AG04449 (cell line): ENCODE data around the gene GNB5.
"Not testable (repeated sequence)": the region's sequence is repeated elsewhere in the genome, so short reads cannot be mapped to it uniquely, and the experiment has no call there.

Experiments
- CTCF ChIA-PET: fragments of 350-600 bp; formaldehyde crosslinking; extraction: SDS; loops from one replicate; lab custom pipeline; 2021; ENCODE audit warnings: antibody characterized with exemption; lab: Yijun Ruan, JAX
- POLR2A ChIA-PET: fragments of 400-600, 350-600 bp; formaldehyde crosslinking; extraction: SDS; loops from one replicate; lab custom pipeline; 2020; ENCODE audit warnings: antibody characterized with exemption, inconsistent platforms; lab: Yijun Ruan, JAX
- DNase-seq: peaks from one replicate; pipeline ENCODE4 v3.0.0-alpha.2; 2010; ENCODE audit warnings: low read depth, low spot score
- H3K4me3 ChIP-seq: 2 replicates; pipeline ENCODE4 v1.5.1; 2011; ENCODE audit warnings: low read depth, mild to moderate bottlenecking, control low read depth, low read length
- CTCF ChIP-seq: IDR thresholded peaks from one replicate; pipeline ENCODE4 v1.5.1; 2011; ENCODE audit warnings: mild to moderate bottlenecking, moderate library complexity, low read length, control low read depth, inconsistent platforms; ENCODE audit not compliant: insufficient read depth; ENCODE audit errors: missing control alignments

GNB5 gene

GRCh38 chr15:52086011-52086786 lies 105.0 kb downstream of the GNB5 start:
- TF ChIP-seq CTCF, result no peak
- ChIA-PET CTCF (interaction anchor here (2.7 kb wide), 1 partner anchor 8 kb away, joined by 9 read pairs; no protein-coding TSS in a partner anchor), POLR2A (no interaction called here)
- DNase-seq, result no peak
- H3K4me3 ChIP-seq, result no peak overlapping the region

DNA sequence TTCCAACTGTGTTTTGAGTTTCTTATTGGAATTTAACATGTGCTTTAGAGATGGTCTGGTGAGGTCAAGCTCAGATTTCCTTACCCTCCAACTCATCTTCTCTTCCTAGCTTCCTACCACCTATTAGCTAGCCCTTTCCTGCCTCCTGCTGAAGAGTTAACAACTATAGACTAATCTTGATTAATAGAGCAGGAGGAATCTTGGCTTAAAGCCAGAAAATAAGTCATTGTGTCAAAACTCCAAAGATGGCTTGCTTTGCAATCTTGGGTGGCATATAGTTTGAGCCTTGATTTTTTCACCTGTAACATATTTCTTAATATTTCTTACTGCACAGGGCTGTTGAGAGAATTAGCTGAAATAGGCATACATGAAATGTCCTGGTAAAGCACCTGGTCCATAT lies 105.9 kb downstream of the GNB5 start:
- CTCF ChIA-PET, result no interaction called here
- TF ChIP-seq CTCF, result no peak
- no peak for DNase-seq
- H3K4me3 ChIP-seq, result no peak overlapping the region
- POLR2A ChIA-PET, result no interaction called here

DNA sequence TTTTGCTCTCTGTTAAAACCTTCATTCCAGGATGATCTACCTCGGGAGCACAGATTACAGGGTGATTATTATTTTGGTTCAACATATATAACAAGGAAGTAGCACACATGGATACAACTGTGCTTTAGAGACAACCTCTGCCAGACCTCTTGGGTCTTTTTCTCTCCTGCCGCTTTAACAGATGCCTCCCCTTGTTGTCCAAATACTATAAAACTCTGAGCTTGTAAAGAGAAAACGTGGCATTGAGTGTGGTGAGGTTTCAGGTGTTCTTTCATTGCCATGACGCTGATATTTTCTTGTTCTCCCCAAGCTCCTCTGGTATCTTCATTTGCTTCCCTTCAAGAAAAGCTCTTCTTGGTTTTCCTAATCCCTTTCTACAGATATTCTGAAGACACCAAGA lies 107.6 kb downstream of the GNB5 start:
- no peak for DNase-seq
- ChIA-PET POLR2A (no interaction called here), CTCF (interaction anchor here (0.7 to 1.6 kb wide), 7 partner anchors 8 to 143 kb away, joined by 3 to 8 read pairs (median 3); no protein-coding TSS in a partner anchor)
- H3K4me3 ChIP-seq, result no peak overlapping the region
- TF ChIP-seq CTCF, result no peak

DNA sequence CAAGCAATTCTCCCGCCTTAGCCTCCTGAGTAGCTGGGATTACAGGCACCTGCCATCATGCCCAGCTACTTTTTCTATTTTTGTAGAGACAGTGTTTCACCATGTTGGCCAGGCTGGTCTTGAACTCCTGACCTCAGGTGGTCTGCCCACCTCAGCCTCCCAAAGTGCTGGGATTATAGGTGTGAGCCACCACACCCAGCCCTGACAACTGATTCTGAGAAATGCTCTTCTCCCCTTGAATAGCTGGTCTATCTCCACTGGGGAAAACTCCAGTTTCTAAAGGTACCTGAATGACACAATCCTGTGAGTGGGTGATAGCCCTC lies 108.2 kb downstream of the GNB5 start:
- DNase-seq, POLR2A ChIA-PET, H3K4me3 ChIP-seq: not testable (repeated sequence)
- CTCF ChIA-PET, result interaction anchor here (0.7 to 1.6 kb wide), 7 partner anchors 8 to 144 kb away, joined by 3 to 8 read pairs (median 4); no protein-coding TSS in a partner anchor

DNA sequence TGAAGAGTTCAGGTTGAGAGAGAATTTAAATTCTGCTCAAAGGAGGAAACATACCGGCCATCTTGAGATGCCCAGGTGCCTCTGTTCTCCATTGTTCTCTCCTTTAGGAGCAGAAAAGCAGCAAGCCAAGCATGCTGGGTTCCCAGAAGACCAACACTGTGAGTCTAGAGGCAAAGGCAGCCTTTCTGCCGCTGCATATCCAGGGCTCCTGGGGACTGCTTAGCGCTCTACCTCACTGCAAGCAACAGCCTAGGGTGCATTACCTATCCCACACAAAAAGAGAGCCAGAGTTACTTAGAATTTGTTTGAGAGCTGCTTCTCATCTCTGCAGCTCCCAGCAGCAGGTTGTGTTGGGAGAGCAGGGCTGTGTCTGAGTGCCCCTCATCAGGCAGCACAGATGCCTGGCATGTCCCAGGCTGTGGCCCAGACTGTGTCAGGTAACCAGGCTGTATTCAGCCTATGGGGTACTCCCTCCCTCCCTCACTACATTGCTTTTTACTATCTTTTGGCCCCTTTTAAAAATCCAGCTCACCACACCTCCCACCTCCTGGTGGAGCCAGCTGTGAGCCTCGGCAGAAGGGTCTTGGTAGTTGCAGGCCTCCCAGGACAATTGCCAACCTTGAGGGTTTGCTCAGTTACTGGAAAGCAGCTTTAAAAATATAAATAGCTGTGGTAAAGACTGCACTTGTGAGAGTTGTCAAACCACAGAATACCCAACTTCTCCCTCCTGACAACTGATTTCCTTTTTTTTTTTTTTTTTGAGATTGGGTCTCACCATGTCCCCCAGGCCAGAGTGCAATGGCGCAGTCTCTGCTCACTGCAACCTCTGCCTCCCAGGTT lies 108.8 kb downstream of the GNB5 start:
- TF ChIP-seq CTCF, result no peak
- POLR2A ChIA-PET, result interaction anchor here (0.6 kb wide), 1 partner anchor 15 kb away, joined by 3 read pairs; no protein-coding TSS in a partner anchor
- CTCF ChIA-PET, result interaction anchor here (0.7 to 5.4 kb wide), 7 partner anchors 9 to 126 kb away, joined by 3 to 32 read pairs (median 5); no protein-coding TSS in a partner anchor
- DNase-seq, result no peak
- H3K4me3 ChIP-seq, result no peak overlapping the region

DNA sequence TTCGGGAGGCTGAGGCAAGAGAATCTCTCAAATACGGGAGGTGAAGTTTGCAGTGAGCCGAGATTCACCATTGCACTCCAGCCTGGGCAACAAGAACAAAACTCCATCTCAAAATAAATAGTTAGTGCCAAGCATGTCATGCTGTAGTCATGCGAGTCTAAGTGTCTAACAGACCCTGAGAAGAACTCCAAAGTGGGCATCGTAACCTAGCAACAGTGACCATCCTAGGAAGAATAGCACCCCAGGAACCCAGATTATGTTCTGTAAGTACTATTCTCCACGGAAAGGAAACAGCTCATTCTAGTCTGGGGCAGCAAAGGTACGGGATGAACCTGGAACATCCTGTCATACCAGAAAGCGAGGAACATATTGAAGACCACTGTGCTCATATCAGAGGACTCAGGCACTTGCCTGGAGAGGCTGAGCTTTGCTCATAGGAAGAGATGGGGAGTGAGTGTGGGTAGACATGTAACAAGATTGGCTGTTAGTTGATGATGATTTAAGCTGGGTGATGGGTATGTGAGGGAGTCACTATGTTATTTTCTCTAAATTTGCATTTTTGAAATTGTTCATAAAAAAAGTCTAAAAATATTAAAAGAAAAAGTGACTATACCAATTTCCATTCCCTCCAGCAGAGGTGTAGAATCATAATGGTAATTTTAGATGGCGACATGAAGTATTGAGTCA lies 110.3 kb downstream of the GNB5 start:
- CTCF ChIA-PET, result interaction anchor here (0.6 to 5.4 kb wide), 14 partner anchors 9 to 298 kb away, joined by 3 to 40 read pairs (median 4); partner anchors contain the start of gene LEO1
- TF ChIP-seq CTCF, result no peak
- no peak overlapping the region for H3K4me3 ChIP-seq
- POLR2A ChIA-PET, result interaction anchor here (0.7 kb wide), 1 partner anchor 61 kb away, joined by 3 read pairs; no protein-coding TSS in a partner anchor
- no peak for DNase-seq
